OCI-LY3 (cell line): Measurements from ENCODE around the gene L3MBTL1.

Experiments used
- CTCF ChIP-seq: fragments of 200-600, 300-600 bp; sonication (generic); IDR thresholded peaks from 2 replicates; pipeline ENCODE4 v1.5.1; 2014; ENCODE audit warnings: antibody characterized with exemption, low read length, low read depth
- EZH2phosphoT487 ChIP-seq: fragments of 200-600 bp; shearing (Covaris generic); IDR thresholded peaks from 2 replicates; pipeline ENCODE4 v1.6.1; 2018; ENCODE audit warnings: antibody characterized with exemption, mixed run types, low read depth

GRCh38 chr20:43533060-43533459 lies 25.6 kb downstream of the L3MBTL1 start:
- TF ChIP-seq CTCF (no peak), EZH2phosphoT487 (no peak)
